Measurements from ENCODE around the gene KBTBD6. TPM values are rescaled to one million over a fixed set of nuclear protein-coding genes. Genes with fewer than 3 reads are reported as not detected.
A peak's percentile ranks its signal among the peaks of the same experiment; 100 is the strongest.
"Not testable (repeated sequence)": the region's sequence is repeated elsewhere in the genome, so short reads cannot be mapped to it uniquely, and the experiment has no call there.

KBTBD6 gene
- total RNA-seq, 4 donors from 2014 or later = 4.6 to 9.1 (median 7.5) TPM

- DNase-seq (ENCODE audit: extremely low spot score) = no peak
- H3K27me3 ChIP-seq = no peaks in the 10 kb centered on the region
- no peaks in the 10 kb centered on the region for H3K4me1 ChIP-seq
- WGBS = 23% methylated on average over 2 of the region's 2 CpGs
- no peak overlapping the region for H3K4me3 ChIP-seq
- H3K36me3 ChIP-seq = no peaks in the 10 kb centered on the region
- no peak for TF ChIP-seq POLR2A (IDR thresholded peaks at IDR 0.05; ENCODE audit: low read depth)
- no peak for TF ChIP-seq EP300 (IDR thresholded peaks at IDR 0.05)
- no peak for TF ChIP-seq POLR2AphosphoS5 (IDR thresholded peaks at IDR 0.05)
- TF ChIP-seq, protein P1, sequence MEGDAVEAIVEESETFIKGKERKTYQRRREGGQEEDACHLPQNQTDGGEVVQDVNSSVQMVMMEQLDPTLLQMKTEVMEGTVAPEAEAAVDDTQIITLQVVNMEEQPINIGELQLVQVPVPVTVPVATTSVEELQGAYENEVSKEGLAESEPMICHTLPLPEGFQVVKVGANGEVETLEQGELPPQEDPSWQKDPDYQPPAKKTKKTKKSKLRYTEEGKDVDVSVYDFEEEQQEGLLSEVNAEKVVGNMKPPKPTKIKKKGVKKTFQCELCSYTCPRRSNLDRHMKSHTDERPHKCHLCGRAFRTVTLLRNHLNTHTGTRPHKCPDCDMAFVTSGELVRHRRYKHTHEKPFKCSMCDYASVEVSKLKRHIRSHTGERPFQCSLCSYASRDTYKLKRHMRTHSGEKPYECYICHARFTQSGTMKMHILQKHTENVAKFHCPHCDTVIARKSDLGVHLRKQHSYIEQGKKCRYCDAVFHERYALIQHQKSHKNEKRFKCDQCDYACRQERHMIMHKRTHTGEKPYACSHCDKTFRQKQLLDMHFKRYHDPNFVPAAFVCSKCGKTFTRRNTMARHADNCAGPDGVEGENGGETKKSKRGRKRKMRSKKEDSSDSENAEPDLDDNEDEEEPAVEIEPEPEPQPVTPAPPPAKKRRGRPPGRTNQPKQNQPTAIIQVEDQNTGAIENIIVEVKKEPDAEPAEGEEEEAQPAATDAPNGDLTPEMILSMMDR (IDR thresholded peaks at IDR 0.05) = no peak
- H3K9me3 ChIP-seq = peaks cover 0 to 4% (median 0%) of the 10 kb centered on the region in 4 donors
- intact Hi-C loops (cut with DNase I) = no loop called here
- peak overlapping the region; percentile 3 to 58 (median 52) for H3K27ac ChIP-seq (replicated peaks in 1 of 4)
Observed at GRCh38 chr13:41177616-41178015, 45.0 kb upstream of the KBTBD6 start.

DNA sequence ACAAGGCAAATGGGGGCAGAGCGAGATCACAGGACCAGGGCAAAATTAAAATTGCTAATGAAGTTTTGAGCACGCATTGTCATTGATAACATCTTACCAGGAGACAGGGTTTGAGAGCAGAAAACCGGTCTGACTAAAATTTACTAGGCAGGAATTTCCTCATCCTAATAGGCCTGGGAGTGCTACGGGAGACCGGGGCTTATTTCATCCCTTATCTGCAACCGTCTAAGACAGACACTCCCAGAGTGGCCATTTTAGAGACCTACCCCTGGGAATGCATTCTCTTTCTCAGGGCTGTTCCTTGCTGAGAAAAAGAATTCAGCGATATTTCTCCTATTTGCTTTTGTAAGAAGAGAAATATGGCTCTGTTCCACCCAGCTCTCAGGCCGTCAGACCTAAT, 43.0 kb upstream of the KBTBD6 start:
- DNase-seq (ENCODE audit: extremely low spot score); H3K4me1 ChIP-seq; H3K27me3 ChIP-seq; intact Hi-C loops (cut with DNase I); H3K36me3 ChIP-seq; H3K9me3 ChIP-seq; H3K27ac ChIP-seq (replicated peaks in 1 of 4); H3K4me3 ChIP-seq: not testable (repeated sequence)
- WGBS = 95% methylated on average over 8 of the region's 8 CpGs

- Histone ChIP-seq H3K9me3 (no peaks in the 10 kb centered on the region), H3K36me3 (no peaks in the 10 kb centered on the region), H3K27me3 (no peaks in the 10 kb centered on the region), H3K27ac (replicated peaks in 1 of 4) (no peak overlapping the region), H3K4me3 (no peak overlapping the region), H3K4me1 (no peaks in the 10 kb centered on the region)
- TF ChIP-seq, protein P1 (IDR thresholded peaks at IDR 0.05) = no peak
- no peak for TF ChIP-seq POLR2A (IDR thresholded peaks at IDR 0.05; ENCODE audit: low read depth)
- TF ChIP-seq EP300 (IDR thresholded peaks at IDR 0.05) = no peak
- TF ChIP-seq POLR2AphosphoS5 (IDR thresholded peaks at IDR 0.05) = no peak
- WGBS = 93% methylated on average over 3 of the region's 3 CpGs
- DNase-seq (ENCODE audit: extremely low spot score) = no peak
- intact Hi-C loops (cut with DNase I) = no loop called here
Observed at GRCh38 chr13:41162151-41162550, 29.5 kb upstream of the KBTBD6 start.

DNA sequence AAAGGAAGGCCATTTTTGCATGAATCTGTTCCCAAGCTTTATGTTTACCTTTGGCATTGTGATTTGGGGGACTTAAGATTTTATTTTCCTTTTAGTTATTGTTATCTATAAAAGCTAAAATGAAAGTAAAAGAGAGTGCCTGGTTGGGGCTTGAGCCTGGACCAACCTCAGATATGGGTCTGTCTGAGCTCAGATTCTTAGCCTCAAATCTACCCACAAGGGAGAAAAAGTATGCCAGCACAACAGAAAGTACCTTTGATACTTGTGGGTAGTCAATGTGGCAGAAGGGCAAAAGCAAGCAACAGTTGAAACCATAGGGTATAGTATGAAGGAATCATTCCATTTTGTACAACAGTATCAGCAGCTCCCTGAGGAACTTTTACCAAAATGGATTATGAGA, 26.6 kb upstream of the KBTBD6 start:
- no peak overlapping the region for H3K27ac ChIP-seq (replicated peaks in 1 of 4)
- no peaks in the 10 kb centered on the region for H3K27me3 ChIP-seq
- TF ChIP-seq POLR2AphosphoS5 (IDR thresholded peaks at IDR 0.05) = no peak
- TF ChIP-seq EP300 (IDR thresholded peaks at IDR 0.05) = no peak
- TF ChIP-seq, protein P1 (IDR thresholded peaks at IDR 0.05) = no peak
- no peak for TF ChIP-seq POLR2A (IDR thresholded peaks at IDR 0.05; ENCODE audit: low read depth)
- H3K36me3 ChIP-seq = no peaks in the 10 kb centered on the region
- intact Hi-C loops (cut with DNase I) = no loop called here
- H3K4me3 ChIP-seq = no peak overlapping the region
- H3K9me3 ChIP-seq = no peaks in the 10 kb centered on the region
- no peaks in the 10 kb centered on the region for H3K4me1 ChIP-seq
- DNase-seq (ENCODE audit: extremely low spot score) = no peak

- Histone ChIP-seq H3K4me3 (no peak overlapping the region), H3K4me1 (no peaks in the 10 kb centered on the region), H3K9me3 (peaks cover 0 to 4% (median 1%) of the 10 kb centered on the region in 4 donors), H3K27ac (replicated peaks in 1 of 4) (no peak overlapping the region), H3K36me3 (no peaks in the 10 kb centered on the region), H3K27me3 (no peaks in the 10 kb centered on the region)
- TF ChIP-seq EP300 (IDR thresholded peaks at IDR 0.05) (no peak), POLR2A (IDR thresholded peaks at IDR 0.05; ENCODE audit: low read depth) (no peak), POLR2AphosphoS5 (IDR thresholded peaks at IDR 0.05) (no peak)
- TF ChIP-seq, protein P1 (IDR thresholded peaks at IDR 0.05) = no peak
- WGBS = 94% methylated on average over 4 of the region's 4 CpGs
- intact Hi-C loops (cut with DNase I) = no loop called here
- no peak for DNase-seq (ENCODE audit: extremely low spot score)
Observed at GRCh38 chr13:41157048-41157717, 24.6 kb upstream of the KBTBD6 start.
